Mucosa of stomach (tissue), 1 donor: ENCODE results near the gene PLCL2.

Experiments
- H3K27me3 ChIP-seq: one replicate; pipeline ENCODE4 v1.7.0; 2013; ENCODE audit warnings: mild to moderate bottlenecking, low read length; ENCODE audit not compliant: control insufficient read depth, insufficient read depth
- H3K36me3 ChIP-seq: one replicate; pipeline ENCODE4 v1.7.0; 2013; ENCODE audit warnings: low read length; ENCODE audit not compliant: control insufficient read depth, insufficient read depth
- H3K4me1 ChIP-seq: one replicate; pipeline ENCODE4 v1.7.0; 2013; ENCODE audit warnings: mild to moderate bottlenecking, low read length; ENCODE audit not compliant: control insufficient read depth, insufficient read depth
- H3K4me3 ChIP-seq: one replicate; pipeline ENCODE4 v1.7.0; 2013; ENCODE audit warnings: low read length
- H3K9ac ChIP-seq: one replicate; pipeline ENCODE4 v1.7.0; 2013; ENCODE audit warnings: mild to moderate bottlenecking, low read length, moderate library complexity
- H3K9me3 ChIP-seq: one replicate; pipeline ENCODE4 v1.7.0; 2013; ENCODE audit warnings: mild to moderate bottlenecking, low read length, moderate library complexity; ENCODE audit not compliant: control insufficient read depth
- donor health status: Pancreatic carcinoma.

The PLCL2 gene

GRCh38 chr3:16844791-16845190 is 40.0 kb upstream of the PLCL2 start:
- H3K9me3 ChIP-seq, result no peaks in the 10 kb centered on the region
- H3K4me1 ChIP-seq, result peaks cover 27% of the 10 kb centered on the region
- no peak overlapping the region for H3K4me3 ChIP-seq
- no peak overlapping the region for H3K9ac ChIP-seq
- H3K27me3 ChIP-seq, result no peaks in the 10 kb centered on the region
- no peaks in the 10 kb centered on the region for H3K36me3 ChIP-seq

- H3K9me3 ChIP-seq, result no peaks in the 10 kb centered on the region
- no peaks in the 10 kb centered on the region for H3K36me3 ChIP-seq
- H3K9ac ChIP-seq, result no peak overlapping the region
- H3K4me3 ChIP-seq, result no peak overlapping the region
- H3K4me1 ChIP-seq, result peaks cover 28% of the 10 kb centered on the region
- no peaks in the 10 kb centered on the region for H3K27me3 ChIP-seq
Measured at GRCh38 chr3:16846373-16847080, 38.2 kb upstream of the PLCL2 start.

- no peak overlapping the region for H3K9ac ChIP-seq
- H3K36me3 ChIP-seq, result no peaks in the 10 kb centered on the region
- no peaks in the 10 kb centered on the region for H3K9me3 ChIP-seq
- H3K4me1 ChIP-seq, result peaks cover 13% of the 10 kb centered on the region
- H3K4me3 ChIP-seq, result no peak overlapping the region
- no peaks in the 10 kb centered on the region for H3K27me3 ChIP-seq
Measured at GRCh38 chr3:16848007-16848406, 36.7 kb upstream of the PLCL2 start.

- Histone ChIP-seq H3K9ac (no peak overlapping the region), H3K4me3 (no peak overlapping the region), H3K9me3 (no peaks in the 10 kb centered on the region), H3K4me1 (peaks cover 7% of the 10 kb centered on the region), H3K27me3 (no peaks in the 10 kb centered on the region), H3K36me3 (no peaks in the 10 kb centered on the region)
Measured at GRCh38 chr3:16849229-16849628, 35.5 kb upstream of the PLCL2 start.

GRCh38 chr3:16849795-16850194 is 35.0 kb upstream of the PLCL2 start:
- Histone ChIP-seq H3K36me3 (no peaks in the 10 kb centered on the region), H3K4me1 (peaks cover 7% of the 10 kb centered on the region), H3K4me3 (no peak overlapping the region), H3K9ac (no peak overlapping the region), H3K27me3 (no peaks in the 10 kb centered on the region), H3K9me3 (no peaks in the 10 kb centered on the region)

GRCh38 chr3:16855497-16855896 is 29.3 kb upstream of the PLCL2 start:
- Histone ChIP-seq H3K36me3 (no peaks in the 10 kb centered on the region), H3K4me1 (no peaks in the 10 kb centered on the region), H3K27me3 (no peaks in the 10 kb centered on the region), H3K9ac (no peak overlapping the region), H3K4me3 (no peak overlapping the region), H3K9me3 (no peaks in the 10 kb centered on the region)

- no peak overlapping the region for H3K4me3 ChIP-seq
- no peaks in the 10 kb centered on the region for H3K9me3 ChIP-seq
- no peaks in the 10 kb centered on the region for H3K36me3 ChIP-seq
- no peak overlapping the region for H3K9ac ChIP-seq
- no peaks in the 10 kb centered on the region for H3K4me1 ChIP-seq
- H3K27me3 ChIP-seq, result no peaks in the 10 kb centered on the region
Measured at GRCh38 chr3:16860234-16860633, 24.5 kb upstream of the PLCL2 start.

GRCh38 chr3:16861432-16861831 is 23.3 kb upstream of the PLCL2 start:
- H3K36me3 ChIP-seq, result no peaks in the 10 kb centered on the region
- no peak overlapping the region for H3K4me3 ChIP-seq
- H3K27me3 ChIP-seq, result no peaks in the 10 kb centered on the region
- H3K9ac ChIP-seq, result no peak overlapping the region
- H3K9me3 ChIP-seq, result no peaks in the 10 kb centered on the region
- H3K4me1 ChIP-seq, result no peaks in the 10 kb centered on the region

GRCh38 chr3:16864610-16865313 is 20.0 kb upstream of the PLCL2 start:
- Histone ChIP-seq H3K27me3 (no peaks in the 10 kb centered on the region), H3K9me3 (no peaks in the 10 kb centered on the region), H3K4me3 (no peak overlapping the region), H3K4me1 (no peaks in the 10 kb centered on the region), H3K9ac (no peak overlapping the region), H3K36me3 (no peaks in the 10 kb centered on the region)

- Histone ChIP-seq H3K4me1 (no peaks in the 10 kb centered on the region), H3K4me3 (no peak overlapping the region), H3K27me3 (no peaks in the 10 kb centered on the region), H3K9me3 (no peaks in the 10 kb centered on the region), H3K36me3 (no peaks in the 10 kb centered on the region), H3K9ac (no peak overlapping the region)
Measured at GRCh38 chr3:16865335-16865734, 19.4 kb upstream of the PLCL2 start.

GRCh38 chr3:16866571-16866970 is 18.2 kb upstream of the PLCL2 start:
- H3K4me3 ChIP-seq, result no peak overlapping the region
- H3K4me1 ChIP-seq, result no peaks in the 10 kb centered on the region
- no peaks in the 10 kb centered on the region for H3K36me3 ChIP-seq
- no peak overlapping the region for H3K9ac ChIP-seq
- H3K27me3 ChIP-seq, result no peaks in the 10 kb centered on the region
- H3K9me3 ChIP-seq, result no peaks in the 10 kb centered on the region

GRCh38 chr3:16868513-16868912 is 16.2 kb upstream of the PLCL2 start:
- Histone ChIP-seq H3K27me3 (no peaks in the 10 kb centered on the region), H3K4me3 (no peak overlapping the region), H3K4me1 (no peaks in the 10 kb centered on the region), H3K36me3 (no peaks in the 10 kb centered on the region), H3K9me3 (no peaks in the 10 kb centered on the region), H3K9ac (no peak overlapping the region)
